Esophagus muscularis mucosa (tissue), 4 donors: ENCODE results near the gene FMOD. TPM values are rescaled to one million over a fixed set of nuclear protein-coding genes. Genes with fewer than 3 reads are reported as not detected.
"Not testable (repeated sequence)": the region's sequence is repeated elsewhere in the genome, so short reads cannot be mapped to it uniquely, and the experiment has no call there.

Source experiments
- DNase-seq: peaks from one replicate; pipeline ENCODE4 v3.0.0-alpha.2; 2017; ENCODE audit errors: extremely low spot score
- H3K27ac ChIP-seq, 4 donors: fragments of 200-600 bp; sonication (generic); replicated peaks in 1 of 4; 1 replicate in 3 of 4; 2 replicates in 1 of 4; pipeline ENCODE4 v1.5.1; 2016 to 2019; ENCODE audit warnings: mild to moderate bottlenecking in 1 of 4
- H3K27me3 ChIP-seq, 4 donors: fragments of 200-600 bp; sonication (generic); one replicate each; pipeline versions ENCODE4 v1.5.1 to v1.6.0; 2016 to 2019
- H3K36me3 ChIP-seq, 4 donors: fragments of 200-600 bp; sonication (generic); one replicate each; pipeline ENCODE4 v1.5.1; 2016 to 2019
- H3K4me1 ChIP-seq, 4 donors: fragments of 200-600 bp; sonication (generic); one replicate each; pipeline ENCODE4 v1.5.1; 2016 to 2019
- H3K4me3 ChIP-seq, 4 donors: fragments of 200-600 bp; sonication (generic); 1 replicate in 2 of 4; 2 replicates in 2 of 4; pipeline ENCODE4 v1.5.1; 2016 to 2019; ENCODE audit warnings: mild to moderate bottlenecking in 4 of 4, moderate library complexity in 1 of 4
- H3K9me3 ChIP-seq, 4 donors: fragments of 200-600 bp; sonication (generic); 1 replicate in 3 of 4; 2 replicates in 1 of 4; pipeline ENCODE4 v1.5.1; 2016 to 2019
- CTCF ChIP-seq, 3 experiments: fragments of 200-600 bp in 2 of 3; fragments of 450-650 bp in 1 of 3; sonication (generic) in 2 of 3; IDR thresholded peaks; one replicate each; pipeline ENCODE4 v1.5.1; 2017 to 2019; ENCODE audit warnings: antibody characterized with exemption in 3 of 3, mild to moderate bottlenecking in 2 of 3, moderate library complexity in 1 of 3
- EP300 ChIP-seq: sonication (generic); formaldehyde crosslinking; IDR thresholded peaks from one replicate; pipeline ENCODE4 v1.6.1; 2017; ENCODE audit warnings: antibody characterized with exemption
- POLR2A ChIP-seq: fragments of 450-650 bp; IDR thresholded peaks from one replicate; pipeline ENCODE4 v1.6.1; 2017; ENCODE audit warnings: antibody characterized with exemption, moderate library complexity, mild to moderate bottlenecking, low read depth
- POLR2AphosphoS5 ChIP-seq, 2 donors: sonication (generic); formaldehyde crosslinking; IDR thresholded peaks; one replicate each; pipeline ENCODE4 v1.6.1; 2017; ENCODE audit warnings: antibody characterized with exemption in 2 of 2
- WGBS: methylation state at CpG from one replicate; pipeline ENCODE4 v1.1.5; 2018; 5-methylcytosine and 5-hydroxymethylcytosine counted together
- intact Hi-C: fragments of 100-400 bp; cut with DNase I; formaldehyde crosslinking; loops from one replicate; pipeline ENCODE4 v1.15.1; 2023
- total RNA-seq, 4 donors: library from RNA; depleted of rRNA; stranded (reverse); fragments of >200 nt; gene quantifications; one replicate each; pipeline versions ENCODE4 v1.1.0 to v1.2.1, GENCODE V29; 2016

FMOD gene
- total RNA-seq, 4 donors from 2014 or later = 24.5 to 36.8 (median 33.8) TPM

DNA sequence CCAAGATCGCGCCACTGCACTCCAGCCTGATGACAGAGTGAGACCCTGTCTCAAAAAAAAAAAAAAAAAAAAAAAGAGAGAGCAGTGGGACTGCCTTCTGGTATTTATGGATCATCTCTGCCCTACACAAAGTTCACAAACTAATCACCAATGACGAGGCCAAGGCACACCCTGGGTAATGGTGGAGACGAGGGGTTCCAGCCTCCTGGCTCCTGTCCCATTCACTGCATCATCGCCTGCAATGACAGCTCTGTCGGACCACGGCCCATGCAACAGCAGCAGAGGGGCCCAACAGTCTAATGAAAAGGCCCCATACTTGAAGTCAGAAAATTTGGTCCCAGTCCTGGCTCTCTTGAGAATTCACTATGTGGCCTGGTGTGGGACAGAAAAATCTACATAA lies 48.5 kb downstream of the FMOD start:
- peaks cover 6 to 21% (median 18%) of the 10 kb centered on the region in 4 donors for H3K4me1 ChIP-seq
- DNase-seq = no peak
- peaks cover 4 to 10% (median 8%) of the 10 kb centered on the region in 4 donors for H3K36me3 ChIP-seq
- TF ChIP-seq CTCF (IDR thresholded peaks at IDR 0.05) (no peak), EP300 (no peak), POLR2AphosphoS5 (IDR thresholded peaks at IDR 0.05) (no peak), POLR2A (no peak)
- no peaks in the 10 kb centered on the region for H3K27me3 ChIP-seq
- no peaks in the 10 kb centered on the region for H3K9me3 ChIP-seq
- no peak overlapping the region for H3K27ac ChIP-seq
- intact Hi-C loops = no loop called here
- H3K4me3 ChIP-seq = no peak overlapping the region
- 89% methylated on average over 7 of the region's 7 CpGs for WGBS

DNA sequence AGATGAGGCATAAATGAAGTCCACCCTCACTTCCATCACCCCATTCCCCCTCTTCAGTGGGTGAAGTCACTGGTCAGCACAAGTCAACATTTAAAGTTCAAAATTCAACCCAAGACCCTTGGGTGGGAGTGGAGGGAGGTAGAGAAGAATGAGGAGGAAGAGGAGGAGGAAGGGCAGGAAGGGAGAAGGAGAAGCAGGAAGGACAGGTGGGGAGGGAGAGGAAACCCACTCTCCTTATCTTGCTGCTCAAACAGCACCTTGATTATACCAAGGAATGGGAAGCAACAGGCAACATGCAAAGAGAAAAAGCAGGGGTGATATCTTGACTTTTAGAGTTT lies 49.6 kb downstream of the FMOD start:
- Histone ChIP-seq H3K4me1 (peaks cover 6 to 16% (median 11%) of the 10 kb centered on the region in 4 donors), H3K36me3 (no peaks in the 10 kb centered on the region), H3K27ac (no peak overlapping the region), H3K4me3 (no peak overlapping the region), H3K27me3 (no peaks in the 10 kb centered on the region), H3K9me3 (no peaks in the 10 kb centered on the region)
- no peak for TF ChIP-seq CTCF (IDR thresholded peaks at IDR 0.05)
- TF ChIP-seq EP300 = no peak
- no peak for TF ChIP-seq POLR2AphosphoS5 (IDR thresholded peaks at IDR 0.05)
- TF ChIP-seq POLR2A = no peak
- no peak for DNase-seq
- intact Hi-C loops = no loop called here

- Histone ChIP-seq H3K4me1 (peaks cover 10 to 18% (median 12%) of the 10 kb centered on the region in 4 donors), H3K27me3 (no peaks in the 10 kb centered on the region), H3K4me3 (no peak overlapping the region), H3K9me3 (no peaks in the 10 kb centered on the region), H3K27ac (no peak overlapping the region), H3K36me3 (no peaks in the 10 kb centered on the region)
- intact Hi-C loops = no loop called here
- DNase-seq = no peak
- 86% methylated on average over 11 of the region's 11 CpGs for WGBS
- TF ChIP-seq POLR2AphosphoS5 (IDR thresholded peaks at IDR 0.05) (no peak), POLR2A (no peak), EP300 (no peak), CTCF (IDR thresholded peaks at IDR 0.05) (no peak)
Measured at GRCh38 chr1:203300441-203301330, 50.2 kb downstream of the FMOD start.

DNA sequence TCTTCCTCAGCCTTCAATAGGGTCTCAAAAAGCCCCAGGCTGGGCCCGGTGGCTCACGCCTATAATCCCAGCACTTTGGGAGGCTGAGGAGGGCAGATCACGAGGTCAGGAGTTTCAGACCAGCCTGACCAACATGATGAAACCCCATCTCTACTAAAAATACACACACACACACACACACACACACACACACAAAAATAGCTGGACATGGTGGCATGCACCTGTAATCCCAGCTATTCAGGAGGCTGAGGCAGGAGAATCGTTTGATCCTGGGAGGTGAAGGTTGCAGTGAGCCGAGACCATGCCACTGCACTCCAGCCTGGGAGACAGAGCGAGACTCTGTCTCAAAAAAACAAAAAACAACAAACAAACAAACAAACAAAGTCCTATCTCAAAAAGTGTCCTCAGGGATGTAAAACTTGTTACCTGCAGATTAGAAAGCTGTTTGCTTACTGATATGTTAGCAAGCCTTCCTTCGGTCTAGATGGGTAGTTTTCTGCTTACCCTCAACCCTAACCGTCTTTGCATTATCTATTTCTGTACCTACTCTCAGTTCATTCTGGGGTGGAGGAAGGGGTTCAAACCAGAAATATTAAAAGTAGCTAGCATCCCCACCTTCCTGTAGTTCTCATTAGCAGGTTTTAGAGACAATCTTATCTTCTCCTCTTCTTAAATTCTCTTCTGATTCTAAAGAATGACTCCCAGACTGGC lies 51.0 kb downstream of the FMOD start:
- H3K9me3 ChIP-seq, H3K36me3 ChIP-seq, intact Hi-C loops, H3K27ac ChIP-seq, H3K27me3 ChIP-seq, DNase-seq, H3K4me3 ChIP-seq: not testable (repeated sequence)
- H3K4me1 ChIP-seq = peaks cover 8 to 15% (median 9%) of the 10 kb centered on the region in 4 donors
- 91% methylated on average over 8 of the region's 8 CpGs for WGBS

DNA sequence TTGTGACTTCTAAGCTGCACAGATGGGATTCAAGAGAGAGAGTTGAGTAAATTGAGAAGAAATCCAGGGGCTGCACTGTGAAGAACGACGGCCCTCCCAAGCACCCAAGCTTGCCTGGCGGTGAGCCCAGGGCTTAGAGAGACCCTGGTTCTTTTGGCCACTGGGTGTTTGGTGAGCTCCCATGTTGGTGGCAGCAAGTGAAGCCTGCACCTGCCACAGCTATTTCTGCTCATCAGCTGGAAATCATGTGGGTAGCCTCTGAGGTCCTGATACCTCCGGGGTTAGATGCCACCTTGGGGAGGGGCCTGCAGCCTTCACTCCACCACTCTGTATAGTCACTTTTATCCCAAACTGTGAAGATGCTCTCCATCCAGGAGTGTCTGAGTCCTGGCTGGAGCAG lies 51.8 kb downstream of the FMOD start:
- TF ChIP-seq POLR2AphosphoS5 (IDR thresholded peaks at IDR 0.05) = no peak
- no peak for TF ChIP-seq CTCF (IDR thresholded peaks at IDR 0.05)
- no peak for TF ChIP-seq EP300
- no peak for TF ChIP-seq POLR2A
- intact Hi-C loops = no loop called here

More for the DNA sequence above, 51.8 kb downstream of the FMOD start:
- H3K27ac ChIP-seq = no peak overlapping the region
- H3K4me1 ChIP-seq = peaks cover 1 to 8% (median 4%) of the 10 kb centered on the region in 4 donors
- no peak for DNase-seq
- 86% methylated on average over 4 of the region's 4 CpGs for WGBS
- no peaks in the 10 kb centered on the region for H3K36me3 ChIP-seq
- H3K9me3 ChIP-seq = no peaks in the 10 kb centered on the region
- H3K4me3 ChIP-seq = no peak overlapping the region
- no peaks in the 10 kb centered on the region for H3K27me3 ChIP-seq
